Activated CD8-positive, alpha-beta memory T cell treated with anti-CD3 and anti-CD28 coated beads for 4 hours (primary cell): ENCODE measurements around the gene PTPRN2.
"Not testable (repeated sequence)": the region's sequence is repeated elsewhere in the genome, so short reads cannot be mapped to it uniquely, and the experiment has no call there.

Source experiments
- DNase-seq, 2 donors: peaks; one replicate each; pipeline ENCODE4 v3.0.0-alpha.2; 2020; ENCODE audit warnings: low read depth in 2 of 2

Gene PTPRN2

DNA sequence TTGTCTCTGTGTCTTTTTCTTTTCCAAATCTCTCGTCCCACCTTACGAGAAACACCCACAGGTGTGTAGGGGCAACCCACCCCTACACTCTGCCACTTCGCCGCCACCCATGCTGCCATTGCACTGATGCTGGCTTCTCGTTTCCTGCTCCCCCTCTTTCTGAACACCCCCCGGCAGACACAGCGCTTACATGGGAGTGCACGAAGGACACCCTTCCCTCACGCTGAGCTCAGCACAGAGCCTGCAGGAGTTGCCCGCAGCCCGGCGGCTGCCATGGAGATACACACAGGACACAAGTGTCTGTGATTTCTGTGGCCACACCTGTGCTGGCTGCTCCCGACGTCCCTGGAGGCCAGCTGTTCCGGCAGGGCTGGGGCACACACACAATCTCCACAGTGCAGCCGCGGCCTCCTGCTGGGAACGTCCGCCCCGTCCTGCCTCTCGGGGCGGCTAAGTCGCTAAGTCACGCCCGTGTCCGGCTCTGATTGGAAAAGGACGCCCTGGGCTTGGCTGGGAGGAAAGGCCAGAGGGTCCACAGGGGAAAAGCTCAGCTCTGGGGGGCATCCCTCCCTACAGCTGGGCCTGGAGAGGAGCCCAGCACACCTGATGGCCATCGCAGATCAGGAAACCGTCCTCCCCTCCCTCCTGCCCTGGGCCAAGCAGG lies 349.8 kb downstream of the PTPRN2 start:
- DNase-seq: no peak

DNA sequence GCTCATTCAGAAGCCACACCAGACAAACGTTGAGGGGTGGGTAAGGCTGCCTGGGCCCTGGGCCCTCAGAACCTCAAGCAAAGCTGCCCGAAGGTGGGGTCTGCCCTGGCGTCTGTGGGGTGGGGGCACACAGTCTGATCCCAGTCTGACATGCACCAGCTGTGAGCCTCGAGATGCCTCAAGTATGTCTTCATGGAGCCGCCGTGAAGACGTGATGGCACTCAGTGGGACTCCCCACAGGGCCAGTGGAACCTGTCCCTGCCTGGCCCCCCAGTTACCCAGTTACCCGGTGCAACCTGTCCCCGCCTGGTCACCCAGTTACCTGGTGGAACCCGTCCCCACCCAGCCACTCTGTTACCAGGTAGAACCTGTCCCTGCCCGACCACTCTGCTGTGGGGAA lies 351.2 kb downstream of the PTPRN2 start:
- DNase-seq: no peak

DNA sequence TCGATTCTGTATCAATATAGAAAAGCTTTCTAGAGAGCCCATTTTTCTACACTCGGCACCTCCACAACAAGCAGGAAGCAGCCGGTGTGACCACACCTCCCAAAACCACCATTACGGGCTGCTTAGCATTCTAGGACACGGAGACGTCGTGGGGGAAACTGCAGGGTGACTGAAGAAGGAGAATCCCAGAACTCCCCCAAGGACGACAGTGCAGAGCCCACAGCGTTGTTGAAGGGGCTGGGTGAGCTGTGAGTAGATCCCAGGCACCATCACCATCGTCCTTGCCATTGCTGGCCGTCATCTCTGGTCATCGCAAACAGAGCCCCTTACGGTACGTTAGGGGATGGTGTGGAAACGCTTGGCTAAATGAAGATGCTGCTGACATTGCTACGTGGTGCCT lies 351.8 kb downstream of the PTPRN2 start:
- no peak for DNase-seq

DNA sequence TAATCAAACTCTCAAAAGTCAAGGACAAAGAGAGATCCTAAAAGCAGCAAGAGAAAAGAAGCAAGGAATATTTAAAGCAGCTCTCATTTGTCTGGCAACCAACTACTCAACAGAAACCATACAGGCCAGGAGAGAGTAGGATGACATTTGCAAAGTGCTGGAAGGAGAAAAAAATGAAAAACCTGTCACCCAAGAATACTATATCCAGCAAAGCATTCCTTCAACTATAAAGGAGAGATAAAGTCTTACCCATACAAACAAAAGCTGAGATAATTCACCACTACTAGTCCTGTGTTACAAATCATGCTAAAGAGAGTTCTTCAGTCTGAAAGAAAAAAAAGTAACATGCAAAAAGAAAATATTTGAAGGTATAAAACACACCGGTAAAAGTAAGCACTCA lies 357.7 kb downstream of the PTPRN2 start:
- DNase-seq: no peak

DNA sequence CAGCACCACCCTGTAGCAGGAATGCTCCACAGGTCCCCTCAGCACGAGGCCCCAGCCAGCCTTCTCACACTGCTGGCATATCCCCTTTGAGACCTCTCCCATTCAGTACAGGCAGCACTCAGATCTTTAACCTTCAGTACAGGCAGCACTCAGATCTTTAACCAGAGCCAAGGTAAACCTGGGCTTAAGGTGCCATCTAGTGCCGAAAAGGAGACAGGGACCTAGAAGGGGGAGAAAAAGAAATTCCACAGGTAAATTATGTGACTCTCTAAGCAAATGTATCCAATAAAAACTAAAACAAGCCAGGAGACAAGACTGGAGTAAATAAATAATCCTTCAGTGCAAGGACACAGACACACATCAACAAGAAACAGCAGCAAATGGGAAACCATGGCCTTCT lies 358.6 kb downstream of the PTPRN2 start:
- DNase-seq: no peak

DNA sequence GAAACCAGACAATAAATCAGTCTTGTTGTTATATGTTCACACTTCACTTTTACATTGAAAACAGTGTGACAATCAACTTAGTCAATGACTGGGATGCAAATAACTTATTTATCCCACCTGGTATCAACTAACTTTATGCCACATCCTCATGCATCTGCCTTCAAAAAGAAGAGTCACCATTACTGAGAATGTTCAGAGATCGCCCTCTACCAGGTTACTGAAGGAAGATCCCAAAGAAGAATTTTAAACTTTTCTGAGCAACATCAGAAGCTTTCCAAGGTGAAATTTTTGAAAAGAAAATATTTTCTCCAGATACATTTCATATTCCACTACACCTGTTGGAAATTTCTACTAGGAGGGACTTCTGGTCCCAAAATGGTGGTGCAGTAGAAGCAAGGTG lies 359.5 kb downstream of the PTPRN2 start:
- DNase-seq: no peak

DNA sequence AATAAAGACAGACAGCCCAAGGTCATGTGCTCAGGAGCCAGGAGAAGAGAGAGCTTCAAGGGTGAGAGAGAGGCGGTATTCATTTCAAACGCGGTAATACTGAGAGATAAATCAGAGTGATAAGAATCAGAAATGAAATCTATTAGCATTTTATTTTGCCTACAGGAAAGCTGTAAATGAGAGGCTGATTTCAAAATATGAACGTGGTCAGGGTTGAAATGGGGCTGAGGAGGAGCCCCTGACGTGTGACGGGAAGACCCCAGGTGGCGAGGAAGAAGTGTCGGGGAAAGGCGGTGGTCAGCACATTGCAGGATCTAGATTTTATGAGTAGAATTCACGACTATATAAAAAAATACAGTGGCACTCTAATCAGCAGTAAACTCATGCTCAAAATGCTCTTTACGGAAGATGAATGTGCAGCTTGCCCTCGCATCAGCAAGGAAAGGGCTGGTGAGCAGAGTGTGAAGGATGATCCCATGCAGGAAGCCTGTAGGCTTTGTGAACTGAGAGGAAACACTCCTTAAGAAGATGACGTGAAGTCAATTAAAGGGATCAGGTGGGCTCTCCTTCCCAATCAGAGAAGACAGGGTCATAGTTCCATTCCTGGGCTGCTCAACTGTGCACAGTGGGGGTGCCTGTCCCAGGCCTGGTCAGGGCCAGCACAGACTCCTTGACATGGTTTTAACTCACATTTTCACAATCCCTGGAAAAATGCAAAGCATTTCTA lies 360.2 kb downstream of the PTPRN2 start:
- DNase-seq: no peak

DNA sequence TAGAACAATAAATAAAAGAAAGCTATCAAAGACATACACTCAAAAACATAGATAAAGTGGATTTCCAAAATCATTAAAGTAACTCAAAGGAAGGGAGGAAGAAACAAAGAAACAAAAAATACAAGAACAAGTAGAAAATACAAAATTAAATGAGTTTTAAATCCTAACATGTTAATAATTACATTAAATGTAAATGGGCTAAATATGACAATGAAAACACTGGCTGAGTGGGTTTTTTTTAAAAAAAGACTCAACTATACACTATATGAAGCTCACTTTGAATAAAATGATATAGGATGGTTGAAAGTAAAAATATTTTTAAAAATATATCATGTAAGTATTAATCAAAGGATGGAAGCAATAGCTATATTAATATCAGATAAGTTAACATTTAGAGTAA lies 371.4 kb downstream of the PTPRN2 start:
- DNase-seq: no peak

DNA sequence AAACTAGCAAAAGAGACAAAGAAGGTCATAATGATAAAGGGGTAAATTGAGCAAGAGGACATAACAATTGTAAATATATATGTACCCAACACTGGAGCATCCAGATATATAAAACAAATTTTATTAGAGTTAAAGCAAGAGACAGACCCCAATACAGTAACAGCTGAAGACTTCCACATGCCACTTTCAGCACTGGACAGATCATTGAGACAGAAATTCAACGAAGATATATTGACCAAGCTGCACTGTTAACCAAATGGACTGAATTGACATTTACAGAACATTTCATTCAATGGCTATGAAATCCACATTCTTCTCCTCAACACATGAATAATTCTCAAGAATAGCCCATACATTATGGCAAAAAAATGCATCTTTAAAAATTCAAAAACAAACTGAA lies 378.2 kb downstream of the PTPRN2 start:
- no peak for DNase-seq

- DNase-seq: no peak
Observed at GRCh38 chr7:158206341-158206740, 381.3 kb downstream of the PTPRN2 start.

DNA sequence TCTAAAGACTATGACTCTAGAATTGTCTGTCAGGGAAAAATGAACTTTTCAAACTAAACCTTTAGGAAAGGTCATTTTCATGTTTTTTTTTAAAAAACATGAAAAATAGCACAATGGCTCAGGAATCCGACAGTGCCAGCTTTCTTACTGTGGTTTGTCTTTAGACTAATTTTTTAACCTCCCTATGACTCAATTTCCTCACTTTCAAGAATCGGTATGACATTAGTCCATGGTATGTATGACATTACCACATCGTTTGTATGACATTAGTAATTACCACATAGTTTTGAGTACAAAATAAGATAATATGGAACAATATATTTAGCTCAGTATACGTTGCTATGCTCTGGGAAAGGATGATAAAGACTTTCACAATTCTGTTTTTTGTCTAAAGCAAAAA lies 383.2 kb downstream of the PTPRN2 start:
- DNase-seq: no peak

DNA sequence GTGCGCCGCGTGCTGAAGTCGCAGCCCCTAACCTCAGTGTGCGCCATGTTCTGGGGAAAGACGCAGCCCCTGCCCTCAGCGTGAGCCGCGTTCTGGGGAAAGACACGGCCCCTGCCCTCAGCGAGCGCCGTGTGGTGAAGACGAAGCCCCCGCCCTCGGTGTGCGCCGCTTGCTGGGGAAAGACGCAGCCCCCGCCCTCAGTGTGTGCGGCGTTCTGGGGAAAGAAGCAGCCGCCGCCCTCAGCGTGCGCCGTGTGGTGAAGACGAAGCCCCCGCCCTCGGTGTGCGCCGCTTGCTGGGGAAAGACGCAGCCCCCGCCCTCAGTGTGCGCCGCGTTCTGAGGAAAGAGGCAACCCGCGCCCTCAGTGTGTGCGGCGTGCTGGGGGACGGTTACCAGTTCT lies 383.7 kb downstream of the PTPRN2 start:
- DNase-seq: not testable (repeated sequence)

DNA sequence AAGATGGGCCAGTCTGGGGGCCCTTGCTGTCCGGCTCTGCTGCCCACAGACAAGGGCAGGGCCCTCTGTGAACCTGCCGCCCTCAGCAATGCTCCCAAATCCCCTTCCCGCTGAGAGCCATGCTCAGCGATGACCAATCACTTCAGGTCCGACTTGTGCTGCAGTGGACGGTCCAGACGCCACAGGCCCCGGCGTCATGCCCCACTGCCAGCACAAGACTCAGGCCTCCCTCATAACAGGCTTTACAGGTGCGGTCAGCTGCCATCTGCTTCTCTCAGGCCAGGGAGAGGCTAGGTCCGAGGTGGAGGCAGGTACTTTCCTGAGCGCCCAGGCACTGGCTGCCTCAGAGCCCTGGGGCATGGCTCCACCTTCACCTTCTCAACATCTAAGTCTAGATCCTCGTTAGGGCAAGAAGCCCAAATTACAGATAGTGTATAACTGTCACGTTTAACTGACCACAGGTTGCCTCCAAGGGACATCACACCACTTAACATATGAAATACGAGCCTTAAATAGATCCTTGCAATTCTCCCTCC lies 393.2 kb downstream of the PTPRN2 start:
- no peak for DNase-seq

DNA sequence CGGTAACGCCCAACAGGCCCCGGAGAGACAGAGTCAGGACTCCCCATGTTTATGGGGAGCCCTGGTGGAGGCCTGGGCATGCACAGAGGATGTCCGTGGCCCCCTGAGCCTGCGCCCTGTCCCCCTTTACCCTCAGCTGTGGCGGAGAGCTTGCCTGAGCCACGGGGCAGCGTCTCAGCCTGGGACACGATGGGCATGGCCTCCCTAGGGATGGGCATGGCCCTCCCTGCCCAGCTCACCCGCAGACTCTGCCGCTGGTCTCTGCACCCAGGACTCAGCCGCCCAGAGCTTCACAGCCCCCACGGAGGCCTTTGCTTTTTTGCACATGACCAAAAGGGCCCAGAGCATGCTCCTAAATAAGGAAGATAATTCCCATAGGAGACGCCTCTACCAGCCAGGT lies 394.2 kb downstream of the PTPRN2 start:
- DNase-seq: no peak

GRCh38 chr7:158192956-158193355 lies 394.7 kb downstream of the PTPRN2 start:
- no peak for DNase-seq

DNA sequence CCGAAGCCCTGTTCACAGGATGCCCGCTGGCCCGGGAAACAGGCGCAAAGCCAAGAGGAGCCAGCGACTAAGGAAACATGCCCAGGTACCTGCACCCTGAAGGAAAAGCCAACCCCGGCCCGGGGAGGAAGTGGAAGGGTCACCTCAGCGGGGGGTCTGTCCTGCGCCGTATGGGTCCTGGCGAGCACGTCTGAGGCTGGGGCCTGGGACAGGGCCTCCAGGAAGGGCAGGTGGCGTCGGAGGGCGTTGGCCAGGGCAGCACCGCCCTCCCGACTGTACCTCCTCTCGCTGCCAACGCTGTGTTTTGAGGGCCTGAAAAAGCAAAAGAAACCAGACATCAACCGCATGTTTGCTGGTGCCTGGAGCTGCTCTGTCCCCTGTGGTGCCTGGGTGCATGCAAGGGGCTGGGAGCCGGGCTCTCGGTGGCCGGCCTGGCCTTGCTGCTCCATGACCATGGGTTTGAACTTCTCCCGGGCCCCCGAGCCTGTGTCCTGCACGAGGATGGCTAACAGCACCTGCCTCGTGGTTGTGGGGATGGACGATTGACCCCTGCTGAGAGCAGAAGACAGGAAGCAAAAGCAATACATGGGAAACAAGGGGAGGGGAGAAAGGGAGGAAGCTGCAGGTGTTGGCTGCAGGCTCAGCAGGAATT lies 395.3 kb downstream of the PTPRN2 start:
- no peak for DNase-seq

DNA sequence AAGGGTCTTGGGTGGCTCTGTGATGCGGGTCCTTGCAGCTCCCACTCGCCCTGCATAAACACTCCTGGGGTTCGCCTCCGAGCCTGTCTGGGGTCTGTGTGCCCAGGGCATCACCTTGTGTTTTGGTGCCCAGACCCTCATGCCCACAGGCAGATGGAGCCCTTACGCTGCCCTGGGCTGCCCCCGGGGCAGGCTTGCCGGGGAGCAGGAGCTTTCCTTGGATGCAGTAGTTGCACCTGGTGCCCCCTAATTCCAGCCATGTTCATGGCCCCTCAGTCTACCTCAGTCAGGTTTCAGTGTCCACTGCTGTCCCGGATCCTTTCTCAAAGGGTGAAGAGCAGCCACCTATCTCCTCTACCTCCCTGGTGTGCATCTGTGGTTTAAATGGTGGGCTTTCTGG lies 396.0 kb downstream of the PTPRN2 start:
- no peak for DNase-seq

GRCh38 chr7:158190756-158191155 lies 396.9 kb downstream of the PTPRN2 start:
- DNase-seq: no peak

GRCh38 chr7:158188676-158189075 lies 398.9 kb downstream of the PTPRN2 start:
- DNase-seq: no peak

DNA sequence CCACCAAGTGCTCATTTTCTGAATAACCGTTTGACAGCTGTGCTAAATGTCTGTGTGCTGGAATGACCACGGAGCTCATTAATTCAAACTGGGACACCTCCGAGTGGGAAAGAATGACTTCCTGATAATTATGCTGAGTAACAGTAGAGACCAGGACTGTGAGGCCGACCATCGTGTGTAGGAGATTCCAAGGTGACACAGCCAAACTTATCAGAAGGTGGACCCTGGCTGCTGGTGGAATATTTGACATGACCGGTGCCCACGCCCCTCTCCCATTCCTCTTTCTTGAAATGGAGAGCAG lies 400.0 kb downstream of the PTPRN2 start:
- no peak for DNase-seq

DNA sequence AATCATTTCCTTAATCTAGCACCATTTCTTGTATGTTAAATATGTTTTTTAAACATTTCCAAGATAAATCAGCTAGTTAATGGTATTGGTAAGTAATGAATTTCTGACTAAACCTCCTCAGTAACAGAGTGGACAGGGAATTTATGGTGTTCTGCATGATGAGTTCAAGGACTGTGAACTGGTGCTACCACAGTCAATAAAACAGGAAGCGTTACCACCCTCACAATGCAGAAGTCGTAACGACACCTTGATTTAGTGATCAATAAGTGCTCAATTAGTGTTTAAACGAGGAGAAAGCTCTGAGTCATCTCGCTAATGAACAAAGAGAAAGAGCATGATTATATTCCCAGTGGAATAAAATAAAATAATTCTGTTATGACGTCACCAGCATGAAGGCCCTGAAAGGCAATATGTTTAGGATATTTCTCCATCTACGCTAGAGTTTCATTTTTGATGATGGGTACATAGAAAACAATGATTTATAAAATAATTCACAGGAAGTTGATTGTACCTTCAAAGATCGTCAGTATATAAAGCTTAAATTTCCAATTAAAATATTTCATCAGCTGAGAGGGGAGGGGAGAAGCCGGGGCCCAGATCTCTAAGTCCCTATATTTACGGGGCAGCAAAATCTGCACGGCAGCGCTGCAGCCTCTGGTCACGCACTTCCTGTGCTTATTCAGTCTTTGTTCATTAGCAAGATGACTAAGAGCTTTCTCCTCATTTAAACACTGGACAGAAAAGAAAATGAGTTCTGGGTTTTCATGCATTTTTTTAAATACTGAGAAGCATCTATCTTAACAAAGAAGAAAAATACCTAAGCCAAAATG lies 400.5 kb downstream of the PTPRN2 start:
- DNase-seq: no peak

GRCh38 chr7:158186406-158186805 lies 401.2 kb downstream of the PTPRN2 start:
- DNase-seq: no peak
